MCF 10A (cell line): ENCODE measurements around the gene CFAP53. TPM values are rescaled to one million over a fixed set of nuclear protein-coding genes. Genes with fewer than 3 reads are reported as not detected.
A peak's percentile ranks its signal among the peaks of the same experiment; 100 is the strongest.

Experiments used
- BruUV-seq: library from RNA; stranded (reverse); fragments of 400-500 nt; replicated peaks from 2 replicates; lab custom pipeline; 2021; lab: Mats Ljungman, UMichigan
- CTCF ChIA-PET: fragments of 300-600 bp; sonication (Branson Sonifier 250); formaldehyde crosslinking; extraction: SDS; loops from one replicate; lab custom pipeline; 2021; ENCODE audit warnings: antibody characterized with exemption, inconsistent platforms; lab: Yijun Ruan, JAX
- POLR2A ChIA-PET: fragments of 300-600, 350-650 bp; sonication (Branson Sonifier 250); formaldehyde crosslinking; extraction: SDS; loops from one replicate; lab custom pipeline; 2020; ENCODE audit warnings: antibody characterized with exemption, inconsistent platforms; lab: Yijun Ruan, JAX
- DNase-seq: peaks from one replicate; pipeline ENCODE4 v3.0.0-alpha.2; 2018; ENCODE audit not compliant: unreplicated experiment
- H3K27ac Mint-ChIP-seq: one replicate; pipeline ENCODE4 v1.8.0; 2022; ENCODE audit warnings: mild to moderate bottlenecking, low read depth, mixed read lengths; ENCODE audit not compliant: unreplicated experiment
- H3K27me3 Mint-ChIP-seq: one replicate; pipeline ENCODE4 v1.8.0; 2022; ENCODE audit warnings: mixed read lengths; ENCODE audit not compliant: insufficient read depth, unreplicated experiment
- H3K36me3 Mint-ChIP-seq: one replicate; pipeline ENCODE4 v1.8.0; 2022; ENCODE audit warnings: mild to moderate bottlenecking, moderate library complexity, mixed read lengths; ENCODE audit not compliant: insufficient read depth, unreplicated experiment
- H3K4me1 Mint-ChIP-seq: one replicate; pipeline ENCODE4 v1.8.0; 2022; ENCODE audit warnings: mixed read lengths; ENCODE audit not compliant: insufficient read depth, unreplicated experiment
- H3K4me3 Mint-ChIP-seq: one replicate; pipeline ENCODE4 v1.8.0; 2022; ENCODE audit warnings: mild to moderate bottlenecking, moderate library complexity, mixed read lengths; ENCODE audit not compliant: unreplicated experiment
- H3K9me3 Mint-ChIP-seq: one replicate; pipeline ENCODE4 v1.8.0; 2022; ENCODE audit warnings: mixed read lengths; ENCODE audit not compliant: unreplicated experiment
- CTCF ChIP-seq: fragments of 200-600 bp; IDR thresholded peaks from one replicate; pipeline ENCODE4 v1.8.0; 2022; ENCODE audit warnings: antibody characterized with exemption, mild to moderate bottlenecking; ENCODE audit not compliant: unreplicated experiment
- intact Hi-C: fragments of 100-400 bp; cut with micrococcal nuclease; formaldehyde crosslinking; loops from 2 replicates; pipeline ENCODE4 v1.14.1; 2022
- total RNA-seq: library from RNA; stranded (reverse); gene quantifications from 2 replicates; pipeline ENCODE4 v1.2.3, GENCODE V29; 2022

CFAP53 gene
- total RNA-seq, 1 experiment from 2014 or later, result 2.2 TPM

- peaks cover 42% of the 10 kb centered on the region for H3K36me3 Mint-ChIP-seq
- peaks cover 38% of the 10 kb centered on the region for H3K4me1 Mint-ChIP-seq
- H3K9me3 Mint-ChIP-seq, result no peaks in the 10 kb centered on the region
- no peak for DNase-seq
- peak overlapping the region; percentile 86 for H3K4me3 Mint-ChIP-seq
- peak overlapping the region; percentile 90 for H3K27ac Mint-ChIP-seq
- ChIA-PET CTCF (no interaction called here), POLR2A (no interaction called here)
- intact Hi-C loops, result loop anchor here (1.0 to 2.0 kb wide), 2 partner anchors 21 to 56 kb away; no protein-coding TSS in a partner anchor
- no peak for TF ChIP-seq CTCF
- BruUV-seq, result no TSS peak
- H3K27me3 Mint-ChIP-seq, result no peaks in the 10 kb centered on the region
These were observed 20.7 kb upstream of the CFAP53 start for GRCh38 chr18:50287028-50287440.

GRCh38 chr18:50286391-50287027, 20.2 kb upstream of the CFAP53 start:
- peak overlapping the region; percentile 90 for H3K27ac Mint-ChIP-seq
- ChIA-PET CTCF (interaction anchor here (0.7 to 1.2 kb wide), 2 partner anchors 53 to 71 kb away, joined by 3 read pairs; no protein-coding TSS in a partner anchor), POLR2A (interaction anchor here (1.0 kb wide), 1 partner anchor 22 kb away, joined by 4 read pairs; no protein-coding TSS in a partner anchor)
- H3K4me3 Mint-ChIP-seq, result peak overlapping the region; percentile 86
- intact Hi-C loops, result loop anchor here (1.0 to 2.0 kb wide), 2 partner anchors 22 to 56 kb away; no protein-coding TSS in a partner anchor
- DNase-seq, result peak; percentile 51
- H3K9me3 Mint-ChIP-seq, result no peaks in the 10 kb centered on the region
- peaks cover 39% of the 10 kb centered on the region for H3K4me1 Mint-ChIP-seq
- H3K27me3 Mint-ChIP-seq, result no peaks in the 10 kb centered on the region
- peaks cover 44% of the 10 kb centered on the region for H3K36me3 Mint-ChIP-seq
- no TSS peak for BruUV-seq
- TF ChIP-seq CTCF, result no peak

GRCh38 chr18:50285631-50286321, 19.5 kb upstream of the CFAP53 start:
- ChIA-PET CTCF (interaction anchor here (0.7 to 1.2 kb wide), 2 partner anchors 52 to 72 kb away, joined by 3 read pairs; no protein-coding TSS in a partner anchor), POLR2A (interaction anchor here (1.0 kb wide), 1 partner anchor 22 kb away, joined by 4 read pairs; no protein-coding TSS in a partner anchor)
- no peak for TF ChIP-seq CTCF
- H3K4me1 Mint-ChIP-seq, result peaks cover 40% of the 10 kb centered on the region
- H3K36me3 Mint-ChIP-seq, result peaks cover 51% of the 10 kb centered on the region
- DNase-seq, result no peak
- H3K4me3 Mint-ChIP-seq, result peak overlapping the region; percentile 86
- TSS peak; percentile 2 for BruUV-seq
- no peaks in the 10 kb centered on the region for H3K9me3 Mint-ChIP-seq
- H3K27ac Mint-ChIP-seq, result no peak overlapping the region
- no peaks in the 10 kb centered on the region for H3K27me3 Mint-ChIP-seq
- intact Hi-C loops, result loop anchor here (2.0 kb wide), 1 partner anchor 55 kb away; no protein-coding TSS in a partner anchor

- Mint-ChIP-seq H3K36me3 (peaks cover 54% of the 10 kb centered on the region), H3K4me3 (peak overlapping the region; percentile 21), H3K4me1 (peaks cover 48% of the 10 kb centered on the region), H3K27me3 (no peaks in the 10 kb centered on the region), H3K27ac (peak overlapping the region; percentile 68), H3K9me3 (no peaks in the 10 kb centered on the region)
- no peak for DNase-seq
- intact Hi-C loops, result no loop called here
- BruUV-seq, result no TSS peak
- TF ChIP-seq CTCF, result no peak
- CTCF ChIA-PET, result interaction anchor here (1.2 kb wide), 1 partner anchor 72 kb away, joined by 3 read pairs; no protein-coding TSS in a partner anchor
- POLR2A ChIA-PET, result no interaction called here
These were observed 18.8 kb upstream of the CFAP53 start for GRCh38 chr18:50285071-50285470.
